ENCODE data around the gene MBNL1.
"Not testable (repeated sequence)": the region's sequence is repeated elsewhere in the genome, so short reads cannot be mapped to it uniquely, and the experiment has no call there.

MBNL1 gene

DNA sequence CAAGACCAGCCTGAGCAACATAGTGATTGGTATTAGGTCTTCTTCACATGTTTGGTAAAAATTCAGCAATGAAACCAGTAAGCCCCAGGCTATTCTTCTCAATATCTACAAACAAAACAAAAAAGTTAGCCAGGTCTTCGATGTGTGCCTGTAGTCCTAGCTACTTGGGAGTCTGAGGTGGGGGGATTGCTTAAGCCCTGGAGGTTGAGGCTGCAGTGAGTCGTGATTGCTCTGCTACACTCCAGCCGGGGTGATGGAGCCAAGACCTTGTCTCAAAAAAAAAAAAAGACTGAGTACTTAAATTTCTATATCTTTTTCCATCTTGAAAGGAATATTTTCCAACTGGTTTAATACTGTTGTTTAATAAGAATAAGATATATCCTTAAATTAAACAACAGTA, 106.8 kb downstream of the MBNL1 start:
- DNase-seq (ENCODE audit: low spot score) (no peak), FAIRE-seq (no peak)

DNA sequence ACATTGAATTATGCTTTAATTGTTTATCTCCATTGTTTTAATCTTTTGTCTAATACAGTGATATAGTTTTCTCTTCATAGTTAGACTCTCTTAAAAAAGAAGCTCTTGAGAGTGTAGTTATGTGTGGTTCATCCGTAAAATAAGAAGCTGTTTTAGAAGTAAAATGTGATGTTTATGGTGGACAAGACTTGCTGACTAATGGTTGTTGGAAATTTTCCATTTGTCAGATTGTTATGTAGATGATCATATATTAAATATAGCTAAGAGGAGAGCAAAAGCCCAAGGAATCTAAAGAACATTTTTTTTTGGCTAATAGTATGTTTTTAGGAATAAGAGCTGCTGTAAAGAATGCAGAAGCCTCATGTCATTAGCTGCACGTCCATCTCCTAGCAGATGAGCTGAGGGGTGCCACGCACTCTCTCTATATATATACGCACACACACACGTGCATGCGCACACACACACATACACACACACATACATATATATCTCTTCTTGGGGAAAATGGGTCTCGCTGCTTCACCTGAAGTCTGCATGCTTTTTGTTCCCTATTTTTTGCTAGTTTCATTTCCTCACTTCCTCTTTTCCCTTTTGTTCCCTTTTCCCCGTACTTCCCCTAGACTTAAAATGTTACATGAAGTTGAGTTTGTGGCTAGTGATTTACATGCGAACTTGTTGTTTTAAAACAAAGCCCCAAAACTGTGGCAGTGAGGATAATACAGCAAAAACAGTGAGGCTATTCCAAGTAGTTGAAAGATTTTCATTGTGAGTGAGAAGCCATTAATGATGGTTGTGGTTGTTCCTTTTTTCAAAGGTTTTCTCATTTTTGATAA, 107.8 kb downstream of the MBNL1 start:
- FAIRE-seq (no peak), DNase-seq (ENCODE audit: low spot score) (no peak)

DNA sequence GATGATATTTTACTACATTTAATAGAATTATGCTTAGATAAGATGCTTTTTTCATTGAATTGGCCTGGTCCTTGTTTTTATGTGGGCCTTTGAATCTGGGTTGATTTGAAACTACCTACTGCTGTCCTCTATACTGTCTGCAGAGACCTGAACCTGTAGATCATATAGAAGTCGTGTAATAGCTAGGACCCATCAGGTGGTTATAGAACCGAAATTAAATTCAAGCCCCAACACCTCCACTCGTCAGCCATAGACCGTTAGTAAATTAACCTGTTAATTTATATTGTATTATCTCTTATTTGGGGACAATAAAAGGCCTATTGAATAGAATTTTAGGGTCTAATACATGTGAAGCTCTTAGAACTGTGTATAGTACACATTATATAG, 108.4 kb downstream of the MBNL1 start:
- no peak for DNase-seq (ENCODE audit: low spot score)
- no peak for FAIRE-seq

DNA sequence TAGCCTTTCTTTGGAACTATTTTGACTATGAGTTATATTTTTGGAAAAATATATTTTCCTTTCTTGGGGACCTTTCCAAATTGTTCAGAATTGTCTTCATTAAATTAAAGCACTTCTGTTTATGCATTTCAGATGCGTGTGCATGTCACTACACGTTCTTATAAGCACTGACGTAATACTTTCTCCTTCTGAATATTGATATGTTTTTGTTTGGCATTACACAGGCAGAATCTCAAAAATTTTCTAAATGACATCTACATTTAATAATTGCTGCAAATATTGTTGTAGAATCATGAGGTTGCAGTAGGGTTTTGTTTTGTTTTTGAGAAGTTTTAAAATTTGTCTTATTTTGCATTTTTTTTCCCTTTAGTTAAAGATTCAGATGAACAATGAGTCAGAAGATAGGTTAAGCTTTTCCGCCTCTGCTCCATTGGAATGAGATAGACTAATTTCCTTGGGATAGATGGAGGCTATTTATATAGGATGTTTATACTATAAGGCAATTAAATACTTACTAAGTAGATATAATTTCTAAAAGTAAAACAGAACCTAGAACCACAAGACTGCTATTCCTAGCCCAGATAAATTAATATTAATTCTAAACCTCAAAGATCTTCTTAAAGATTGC, 110.8 kb downstream of the MBNL1 start:
- FAIRE-seq (no peak), DNase-seq (ENCODE audit: low spot score) (no peak)

DNA sequence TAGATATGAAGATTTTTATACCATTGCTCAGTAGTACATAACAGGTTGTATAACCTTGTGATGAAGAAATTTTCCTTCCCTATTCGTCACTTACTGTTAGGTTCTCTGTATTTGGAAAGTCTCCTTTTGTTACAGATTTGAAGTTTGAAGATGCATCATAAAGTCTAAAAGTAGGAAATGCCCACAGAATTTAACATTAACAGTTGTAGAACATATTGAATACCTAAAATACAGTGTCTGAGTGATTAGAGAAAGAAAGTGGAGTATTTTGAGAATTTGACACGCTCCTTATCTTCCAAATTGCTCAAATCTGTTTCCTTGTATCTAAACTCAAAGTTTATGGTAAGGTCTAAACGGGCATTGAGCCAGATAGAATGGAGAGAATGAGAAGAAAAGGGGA, 111.3 kb downstream of the MBNL1 start:
- FAIRE-seq: no peak
- no peak for DNase-seq (ENCODE audit: low spot score)

DNA sequence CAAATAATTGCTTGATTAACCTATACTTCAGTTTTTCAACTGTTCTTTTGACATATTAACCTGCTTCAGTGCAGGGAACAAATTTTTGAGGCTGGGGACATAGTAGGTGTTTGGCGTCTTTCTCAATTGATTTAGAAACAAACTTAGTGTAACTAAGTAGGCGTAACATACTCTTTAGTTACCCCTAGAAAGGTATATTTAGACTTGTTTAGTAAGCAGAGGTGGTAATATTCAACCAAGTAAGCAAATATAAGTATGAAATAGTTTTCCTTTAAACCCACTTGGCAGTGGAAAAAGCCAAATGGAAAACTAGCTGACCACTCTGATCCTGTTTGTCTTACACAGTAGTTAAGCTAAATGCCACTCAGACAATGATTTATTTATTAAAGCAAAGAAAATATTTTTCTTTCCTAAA, 113.2 kb downstream of the MBNL1 start:
- no peak for FAIRE-seq

DNA sequence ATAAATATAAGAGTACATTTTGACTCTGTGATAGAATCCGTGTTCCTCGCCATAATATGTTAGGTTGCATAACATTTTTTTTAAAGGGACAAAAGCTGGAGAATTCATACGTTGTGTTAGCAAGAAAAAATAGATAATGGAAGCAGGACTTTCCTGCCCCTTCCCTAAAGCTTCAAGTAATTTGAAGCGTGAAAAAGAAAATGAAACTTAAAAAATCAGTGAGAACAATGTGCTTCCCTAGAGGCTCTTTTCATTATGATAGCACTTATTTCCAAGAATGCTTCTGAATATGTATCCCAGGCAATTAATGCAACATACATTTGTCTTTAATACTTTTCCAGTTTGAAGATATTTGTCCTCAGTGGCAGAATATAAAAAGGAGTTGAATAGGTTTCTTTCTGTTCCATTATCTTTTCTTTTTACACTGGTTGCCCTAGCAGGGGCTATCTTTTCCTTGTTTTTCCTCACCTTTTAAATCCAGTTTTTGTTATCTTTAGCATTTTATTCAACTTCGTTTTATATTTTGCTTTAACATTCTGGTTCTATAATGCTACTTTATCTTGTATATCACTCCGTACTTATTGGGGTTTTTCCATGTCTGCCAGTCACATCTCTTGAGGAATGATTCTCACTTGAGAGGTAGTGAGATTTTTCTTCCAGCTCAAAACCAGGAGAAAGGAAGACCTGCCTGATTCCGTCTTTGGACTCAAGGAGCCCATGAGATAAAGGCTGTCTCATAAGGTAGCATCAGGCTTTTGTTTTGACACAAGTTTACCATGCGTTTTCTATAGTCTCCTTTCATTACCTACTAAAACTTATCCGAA, 113.8 kb downstream of the MBNL1 start:
- no peak for FAIRE-seq
- no peak for DNase-seq (ENCODE audit: low spot score)

More for the DNA sequence above, 113.2 kb downstream of the MBNL1 start:
- DNase-seq (ENCODE audit: low spot score): no peak

DNA sequence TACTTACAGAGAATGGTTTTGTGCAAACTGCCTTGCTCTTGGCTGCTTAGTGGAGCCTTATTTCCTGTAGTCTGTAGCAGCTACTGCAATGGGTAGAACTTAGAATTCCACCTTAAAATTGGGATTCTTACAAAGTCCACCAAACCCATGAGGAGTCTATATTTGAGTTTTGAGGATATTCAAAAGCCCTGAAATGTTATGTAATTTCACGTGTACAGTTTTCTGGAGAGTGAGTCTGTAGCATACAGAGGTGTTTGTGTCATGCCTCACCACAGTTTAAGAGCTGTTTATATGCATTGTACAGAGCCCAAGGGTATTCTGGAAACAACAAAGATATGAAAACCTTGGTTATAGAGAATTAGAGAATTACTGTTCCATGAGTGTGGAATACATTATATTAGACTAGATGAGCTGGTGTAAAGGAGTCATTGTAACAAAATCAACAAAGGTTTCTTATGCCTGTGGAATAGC, 114.4 kb downstream of the MBNL1 start:
- no peak for FAIRE-seq

DNA sequence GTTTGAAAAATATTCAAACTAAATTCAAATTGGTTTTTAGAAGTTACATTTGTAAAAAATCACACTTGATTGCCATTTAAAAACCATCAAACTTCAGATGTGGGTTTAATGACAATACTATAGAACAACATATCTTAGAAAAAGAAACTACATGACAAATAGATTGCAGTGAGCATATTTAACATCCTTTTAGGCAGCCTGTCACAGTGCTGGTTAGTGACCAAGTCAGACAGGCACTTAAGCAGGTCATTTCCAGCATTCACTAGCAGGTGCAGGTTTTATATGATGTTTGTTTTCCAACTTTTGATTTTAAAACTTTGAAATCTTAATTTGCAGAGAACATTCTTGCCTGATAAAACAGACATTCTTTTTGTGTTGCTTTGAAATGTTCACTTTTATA, 115.7 kb downstream of the MBNL1 start:
- FAIRE-seq: no peak
- DNase-seq (ENCODE audit: low spot score): no peak

More for the DNA sequence above, 114.4 kb downstream of the MBNL1 start:
- DNase-seq (ENCODE audit: low spot score): no peak

DNA sequence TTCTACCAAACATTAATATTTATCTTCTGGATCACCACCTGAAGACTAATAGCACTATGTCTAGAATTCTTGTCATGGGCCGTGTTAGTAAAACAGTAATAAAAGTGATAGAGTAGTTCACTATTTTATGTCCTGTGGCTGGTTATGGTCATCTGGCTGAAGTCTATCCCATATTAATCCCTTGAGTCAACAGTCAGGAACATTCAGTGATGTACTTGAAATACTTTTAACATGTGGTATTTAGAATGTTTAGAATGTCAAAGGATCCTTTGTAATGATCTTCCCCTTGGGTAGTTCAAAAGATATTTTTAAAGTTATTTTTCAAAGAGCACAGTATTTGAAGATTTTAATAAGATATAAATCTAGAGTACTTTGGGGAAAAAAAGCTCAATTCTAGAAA, 117.0 kb downstream of the MBNL1 start:
- FAIRE-seq (no peak), DNase-seq (ENCODE audit: low spot score) (no peak)

DNA sequence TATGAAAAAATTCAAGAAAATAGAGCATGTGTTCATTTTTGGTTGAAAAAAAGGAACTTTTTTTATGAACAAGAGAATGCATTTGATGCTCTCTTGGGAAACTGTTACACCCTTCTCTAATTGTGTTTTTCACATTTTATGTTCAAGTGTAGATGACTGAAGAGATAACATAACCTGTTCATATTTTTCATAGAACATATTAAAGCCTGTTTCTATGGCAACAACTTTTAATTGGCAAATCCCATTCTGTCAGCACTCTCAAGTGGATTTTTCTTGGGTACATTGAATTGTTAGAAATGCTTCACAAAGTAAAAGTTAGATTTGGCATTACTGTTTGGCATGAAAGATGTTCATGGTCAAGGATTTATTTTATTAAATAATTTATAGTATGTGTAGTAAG, 117.5 kb downstream of the MBNL1 start:
- FAIRE-seq (no peak), DNase-seq (ENCODE audit: low spot score) (no peak)

DNA sequence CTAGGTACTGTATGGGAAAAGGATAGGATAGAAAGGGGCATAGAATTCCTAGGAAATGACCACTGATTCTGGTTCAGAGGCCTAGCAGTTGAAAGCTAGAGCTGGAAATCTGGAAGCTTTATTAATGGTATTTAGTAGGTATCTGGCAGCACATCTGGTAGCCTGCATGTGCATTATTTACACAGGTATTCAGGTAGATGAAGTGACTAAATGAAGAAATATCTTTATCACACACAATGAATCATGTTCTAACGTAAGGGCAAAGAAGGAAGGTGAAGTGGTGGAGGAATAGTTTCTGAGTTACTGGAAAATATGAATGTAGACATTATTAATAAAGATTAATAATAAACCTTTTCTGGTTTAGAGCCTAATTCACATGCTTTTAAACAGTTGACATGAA, 119.9 kb downstream of the MBNL1 start:
- DNase-seq (ENCODE audit: low spot score): no peak
- FAIRE-seq: no peak

DNA sequence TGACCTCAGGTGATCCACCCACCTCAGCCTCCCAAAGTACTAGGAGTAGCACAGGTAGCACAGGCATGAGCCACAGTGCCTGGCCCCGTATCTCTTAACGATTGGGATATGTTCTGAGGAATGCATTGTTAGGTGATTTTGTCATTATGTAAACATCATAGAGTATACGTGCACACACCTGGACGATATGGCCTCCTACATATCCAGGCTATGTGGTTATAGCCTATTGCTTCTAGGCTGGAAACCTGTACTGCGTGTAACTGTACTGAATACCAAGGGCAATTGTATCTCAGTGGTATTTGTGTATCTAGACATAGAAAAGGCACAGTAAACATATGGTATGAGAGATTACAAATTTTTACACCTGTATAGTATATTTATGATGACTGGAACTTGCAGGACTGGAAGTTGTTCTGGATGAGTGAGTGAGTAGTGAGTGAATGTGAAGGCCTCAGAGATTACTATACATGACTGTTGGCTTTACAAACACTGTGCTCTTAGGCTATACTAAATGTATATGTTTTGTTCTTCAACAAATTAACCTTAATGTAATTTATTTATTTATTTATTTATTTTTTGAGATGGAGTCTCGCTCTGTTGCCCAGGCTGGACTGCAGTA, 120.7 kb downstream of the MBNL1 start:
- FAIRE-seq: no peak
- no peak for DNase-seq (ENCODE audit: low spot score)

DNA sequence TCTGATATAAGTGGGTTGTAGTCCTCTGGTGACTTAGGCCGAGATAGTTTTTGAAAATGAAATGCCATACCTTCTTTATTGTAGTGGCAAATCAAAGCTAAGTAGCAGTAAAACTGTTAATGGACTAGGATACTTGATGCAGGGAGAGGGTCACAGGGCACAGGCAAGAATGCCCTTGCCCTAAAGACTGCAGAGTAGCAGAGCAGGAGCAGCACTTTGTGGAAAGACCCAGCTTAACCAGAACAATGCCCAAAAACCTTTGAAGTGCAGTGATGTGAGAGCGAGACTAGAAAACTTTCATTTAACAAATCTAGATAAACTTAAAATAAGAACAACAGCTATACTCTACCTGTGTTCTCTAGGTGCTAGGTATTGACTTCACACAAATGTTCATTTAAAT, 121.9 kb downstream of the MBNL1 start:
- FAIRE-seq: no peak
- DNase-seq (ENCODE audit: low spot score): no peak

DNA sequence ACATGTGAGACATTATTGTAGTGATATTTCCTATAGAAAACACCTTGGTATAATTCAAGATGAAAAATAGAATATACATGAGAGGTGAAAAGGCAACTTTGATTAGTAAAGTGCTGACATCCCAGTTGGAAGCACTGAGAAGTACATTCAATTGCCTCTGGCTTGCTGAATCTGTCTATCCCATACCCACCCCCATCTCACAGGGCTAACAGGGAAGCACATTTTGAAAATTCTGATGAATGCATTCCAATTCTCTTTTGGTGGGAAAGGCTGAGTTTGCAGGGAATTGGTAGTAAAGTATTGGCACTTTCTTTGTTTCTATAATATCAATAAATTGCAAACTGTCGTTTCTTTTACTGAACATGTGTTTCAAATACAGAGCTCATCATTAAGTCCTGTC, 122.9 kb downstream of the MBNL1 start:
- no peak for FAIRE-seq

DNA sequence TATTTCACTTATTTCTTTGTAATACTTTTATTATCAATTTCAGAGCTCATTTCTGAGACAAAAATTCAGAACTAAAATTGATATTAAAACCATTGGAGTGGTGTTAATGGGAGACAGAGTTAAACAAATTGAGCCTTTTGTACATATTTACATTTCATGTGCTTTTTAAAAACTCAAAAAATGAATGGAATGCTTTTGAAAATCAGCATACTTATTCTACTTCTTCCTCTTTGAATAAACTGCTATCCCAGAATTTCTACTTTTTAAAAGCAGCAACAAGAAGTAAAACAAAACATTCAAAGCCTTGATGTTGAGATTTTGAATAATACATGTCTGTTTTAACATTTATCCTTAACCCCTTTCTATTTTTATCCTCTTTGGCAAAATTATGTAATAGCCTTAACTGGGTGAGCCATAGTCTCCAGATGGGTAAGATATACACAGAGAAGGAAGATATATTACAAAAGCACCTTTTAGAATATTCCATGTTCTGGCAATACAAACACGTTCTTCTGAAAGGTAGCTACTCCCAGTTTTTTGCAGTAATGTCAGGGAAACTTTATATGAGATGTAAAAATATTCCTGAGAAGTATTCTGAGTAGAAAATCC, 123.6 kb downstream of the MBNL1 start:
- DNase-seq (ENCODE audit: low spot score) (no peak), FAIRE-seq (no peak)

More for the DNA sequence above, 122.9 kb downstream of the MBNL1 start:
- DNase-seq (ENCODE audit: low spot score): no peak

DNA sequence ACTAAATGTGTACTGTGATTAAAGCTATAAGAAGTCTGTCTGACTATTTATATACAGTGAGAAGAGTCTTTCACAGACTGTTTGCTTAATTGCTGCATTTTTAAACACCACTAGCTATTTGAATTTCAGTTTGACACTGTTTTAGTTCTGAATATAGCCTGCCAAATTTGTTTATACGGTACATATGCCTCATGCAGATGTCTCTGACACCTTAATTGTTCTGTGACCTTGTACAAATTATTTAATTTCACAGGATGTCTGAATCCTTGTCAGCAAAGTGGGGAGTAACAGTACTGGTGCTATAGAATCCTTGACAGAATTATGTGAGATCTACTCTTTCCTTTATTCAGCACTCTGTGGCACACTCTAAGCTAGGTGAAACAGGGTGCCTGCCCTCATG, 125.5 kb downstream of the MBNL1 start:
- FAIRE-seq (no peak), DNase-seq (ENCODE audit: low spot score) (no peak)

DNA sequence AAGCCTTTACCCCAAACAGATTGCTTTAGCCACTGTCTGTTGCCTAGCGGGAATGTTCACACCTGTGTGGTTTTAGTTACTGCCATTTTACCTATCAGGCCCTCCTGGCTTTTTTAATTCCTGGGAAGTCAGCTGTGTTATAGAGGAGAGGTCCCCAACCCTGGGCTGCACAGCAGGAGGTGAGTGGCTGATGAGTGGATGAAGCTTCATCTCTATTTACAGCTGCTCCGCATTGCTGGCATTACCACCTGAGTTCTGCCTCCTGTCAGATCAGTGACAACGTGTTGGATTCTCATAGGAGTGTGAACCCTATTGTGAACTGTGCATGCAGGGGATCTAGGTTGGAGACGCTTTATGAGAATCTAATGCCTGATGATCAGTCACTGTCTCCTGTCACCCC, 127.0 kb downstream of the MBNL1 start:
- FAIRE-seq: no peak
- DNase-seq (ENCODE audit: low spot score): no peak

DNA sequence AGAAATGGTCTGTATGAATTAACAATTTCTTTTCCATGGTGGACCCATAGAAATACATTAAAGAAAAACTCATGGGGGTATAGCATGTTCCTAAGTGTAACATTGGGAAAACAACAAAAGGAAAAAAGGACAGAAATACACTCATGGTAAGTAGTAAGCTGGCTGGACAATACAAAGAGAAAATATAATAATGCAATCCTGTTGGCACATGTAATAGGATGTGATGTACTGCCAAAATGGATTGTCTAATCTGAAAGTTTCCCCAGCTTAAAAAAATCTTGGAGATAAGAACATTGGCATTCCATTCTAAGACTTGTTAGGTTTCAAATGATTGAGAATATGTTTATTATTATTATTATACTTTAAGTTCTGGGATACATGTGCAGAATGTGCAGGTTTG, 128.1 kb downstream of the MBNL1 start:
- FAIRE-seq: no peak

DNA sequence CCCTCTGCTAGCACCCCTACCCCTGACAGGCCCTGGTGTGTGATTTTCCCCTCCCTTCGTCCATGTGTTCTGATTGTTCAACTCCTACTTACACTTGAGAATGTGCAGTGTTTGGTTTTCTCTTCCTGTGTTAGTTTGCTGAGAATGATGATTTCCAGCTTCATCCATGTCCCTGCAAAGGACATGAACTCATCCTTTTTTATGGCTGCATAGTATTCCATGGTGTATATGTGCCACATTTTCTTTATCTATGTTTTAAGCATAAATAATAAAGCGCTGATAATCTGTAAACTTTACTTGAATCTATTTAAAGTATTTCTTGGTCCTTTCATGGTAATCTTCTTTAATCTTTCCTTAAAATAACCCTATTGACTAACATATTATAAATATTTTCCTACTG, 128.6 kb downstream of the MBNL1 start:
- not testable (repeated sequence) for FAIRE-seq

More for the DNA sequence above, 128.1 kb downstream of the MBNL1 start:
- no peak for DNase-seq (ENCODE audit: low spot score)

DNA sequence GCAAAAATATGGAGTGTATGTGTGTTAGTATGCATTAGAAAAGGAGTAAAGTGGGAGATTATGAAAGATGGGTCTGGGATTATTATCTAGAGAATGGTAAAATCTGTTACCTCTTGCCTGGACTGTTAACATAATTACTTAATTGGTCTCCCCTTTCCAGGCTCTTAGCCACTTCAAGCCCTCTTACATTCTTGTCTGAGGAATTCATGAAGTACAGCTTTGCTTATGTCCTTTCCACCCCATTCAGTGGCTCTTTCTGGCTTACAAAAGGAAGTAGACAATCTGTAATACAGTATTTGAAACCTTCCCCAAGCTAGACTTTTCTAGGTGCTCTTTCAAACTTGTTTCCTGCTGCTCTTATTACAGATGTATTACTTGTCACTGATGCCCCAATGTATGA, 129.8 kb downstream of the MBNL1 start:
- DNase-seq (ENCODE audit: low spot score) (no peak), FAIRE-seq (no peak)

More for the DNA sequence above, 128.6 kb downstream of the MBNL1 start:
- DNase-seq (ENCODE audit: low spot score): not testable (repeated sequence)

Data from urothelium cell line (cell line).